NCI-H2081 (cell line): ENCODE measurements around the gene ITGB1BP2.
"Not testable (repeated sequence)": the region's sequence is repeated elsewhere in the genome, so short reads cannot be mapped to it uniquely, and the experiment has no call there.

Experiments
- DNase-seq, 2 experiments: peaks; one replicate each; lab custom pipeline; 2025; lab: John Stamatoyannopoulos, UW

Gene ITGB1BP2

DNA sequence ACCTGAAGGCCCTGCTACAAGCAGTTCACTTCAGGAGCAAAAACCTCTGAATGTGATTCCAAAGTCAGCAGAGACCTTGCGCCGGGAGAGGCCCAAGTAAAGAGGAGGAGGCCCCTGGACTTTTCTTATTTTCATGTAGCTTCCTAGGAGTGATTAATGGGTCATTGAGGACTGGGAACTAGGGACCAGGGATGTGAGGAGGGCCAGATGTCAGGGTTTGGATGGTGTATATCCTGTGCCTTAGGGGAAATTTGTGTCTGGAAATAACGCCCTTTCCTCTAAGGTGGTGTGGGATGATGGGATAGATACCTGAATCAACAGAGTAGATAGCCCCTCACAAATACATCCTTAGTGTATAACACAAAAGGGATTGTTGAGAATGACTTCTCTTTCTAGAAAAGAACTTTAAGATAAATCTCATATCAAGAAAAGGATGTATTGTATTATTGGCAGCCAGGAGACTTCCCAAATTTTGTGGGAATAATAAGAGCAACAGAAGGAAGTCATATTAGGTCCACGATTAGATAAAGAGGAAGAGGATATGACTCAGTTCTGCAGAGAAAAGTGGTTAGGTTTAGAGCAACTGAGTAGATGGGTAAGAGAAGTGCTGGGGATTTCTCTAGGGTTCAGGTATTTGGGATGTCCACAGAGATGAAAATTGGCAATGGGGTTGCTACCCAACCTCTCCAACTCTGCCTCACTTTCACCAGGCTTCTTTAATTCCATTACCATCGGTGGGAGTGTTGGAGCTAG lies 1.1 kb downstream of the ITGB1BP2 start:
- DNase-seq = no peak

- no peak for DNase-seq
Observed at GRCh38 chrX:71304561-71304960, 3.0 kb downstream of the ITGB1BP2 start.

DNA sequence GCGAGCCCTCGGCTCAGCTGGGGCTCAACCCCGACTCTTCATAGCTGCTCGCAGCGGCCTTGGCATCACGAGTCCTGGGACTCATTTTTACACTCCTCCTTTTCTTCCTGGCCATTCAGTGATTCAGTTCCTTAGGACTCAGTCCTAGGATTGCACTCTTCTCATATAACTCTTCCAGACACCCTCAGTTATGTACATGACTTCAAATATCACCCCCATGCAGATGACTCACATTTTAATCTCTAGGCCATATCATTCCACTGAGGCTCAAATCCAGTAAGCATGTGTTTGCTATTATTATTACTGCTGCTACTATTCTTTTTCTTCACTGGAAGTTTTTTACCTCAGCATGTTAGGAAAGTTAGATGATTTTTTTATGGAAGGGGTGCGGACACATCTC lies 14.4 kb downstream of the ITGB1BP2 start:
- DNase-seq = no peak

- not testable (repeated sequence) for DNase-seq
Observed at GRCh38 chrX:71316959-71317358, 15.4 kb downstream of the ITGB1BP2 start.

DNA sequence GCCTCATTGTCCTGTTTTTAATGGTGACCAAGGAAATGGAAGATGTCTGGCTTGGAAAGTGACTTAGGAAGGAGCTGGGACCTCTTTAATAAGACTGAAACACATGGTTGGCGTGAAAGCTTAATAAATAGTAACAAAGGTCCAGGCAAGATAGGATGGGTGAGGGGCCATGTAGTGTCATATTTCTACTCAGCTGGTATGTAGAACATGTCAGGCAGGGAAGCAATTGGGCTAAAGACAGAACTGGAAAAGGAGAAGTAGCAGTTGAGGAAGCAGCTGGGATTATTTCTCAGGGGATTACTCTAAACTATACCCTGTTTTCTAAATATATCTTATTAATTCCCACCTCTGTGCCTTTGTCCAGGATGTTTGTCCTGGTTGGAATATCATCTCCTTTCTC lies 18.6 kb downstream of the ITGB1BP2 start:
- DNase-seq = no peak

- DNase-seq = no peak
Observed at GRCh38 chrX:71321731-71322130, 20.2 kb downstream of the ITGB1BP2 start.

DNA sequence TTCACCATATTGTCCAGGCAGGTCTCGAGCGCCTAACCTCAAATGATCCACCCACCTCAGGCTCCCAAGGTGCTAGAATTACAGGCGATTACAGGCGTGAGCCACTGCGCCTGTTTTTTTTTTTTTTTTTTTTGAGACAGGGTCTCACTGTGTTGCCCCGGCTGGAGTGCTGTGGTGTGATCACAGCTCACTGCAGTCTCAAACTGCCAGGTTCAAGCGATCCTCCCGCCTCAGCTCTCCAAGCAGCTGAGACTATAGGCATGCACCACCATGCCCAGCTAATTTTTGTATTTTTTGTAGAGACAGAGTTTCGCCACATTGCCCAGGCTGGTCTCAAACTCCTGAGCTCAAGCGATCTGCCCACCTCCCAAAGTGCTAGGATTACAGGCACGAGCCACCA lies 22.9 kb downstream of the ITGB1BP2 start:
- DNase-seq = not testable (repeated sequence)

GRCh38 chrX:71326394-71326793 lies 24.8 kb downstream of the ITGB1BP2 start:
- DNase-seq = no peak

GRCh38 chrX:71349151-71349665 lies 47.7 kb downstream of the ITGB1BP2 start:
- not testable (repeated sequence) for DNase-seq

GRCh38 chrX:71349867-71350266 lies 48.3 kb downstream of the ITGB1BP2 start:
- not testable (repeated sequence) for DNase-seq

DNA sequence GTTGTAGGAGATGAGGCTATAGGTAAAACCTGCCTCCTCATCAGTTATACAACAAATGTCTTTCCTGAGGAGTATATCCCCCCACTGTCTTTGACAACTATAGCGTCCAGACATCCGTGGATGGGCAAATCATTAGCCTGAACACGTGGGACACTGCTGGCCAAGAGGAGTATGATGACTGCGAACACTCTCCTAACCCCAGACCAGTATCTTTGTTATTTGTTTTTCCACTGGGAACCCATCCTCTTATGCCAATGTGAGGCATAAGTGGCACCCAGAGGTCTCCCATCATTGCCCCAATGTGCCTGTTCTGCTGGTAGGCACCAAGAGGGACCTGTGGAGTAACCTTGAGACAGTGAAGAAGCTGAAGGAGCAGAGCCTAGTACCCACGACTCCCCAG lies 50.9 kb downstream of the ITGB1BP2 start:
- not testable (repeated sequence) for DNase-seq
